Kidney (tissue), 14 donors: ENCODE measurements around the gene PRKCE. TPM values are rescaled to one million over a fixed set of nuclear protein-coding genes. Genes with fewer than 3 reads are reported as not detected.

ENCODE experiments used
- DNase-seq, 5 donors: peaks; one replicate each; pipeline ENCODE4 v3.0.0-alpha.2; 2013 to 2020
- FAIRE-seq: peaks from 2 replicates; lab custom pipeline; 2012; peaks lifted over from hg19 to GRCh38; lab: Jason Lieb, UNC
- H3K27ac ChIP-seq, 2 donors: one replicate each; pipeline ENCODE4 v1.7.0; 2013; ENCODE audit warnings: low read depth in 2 of 2, low read length in 2 of 2, inconsistent platforms in 1 of 2
- H3K27me3 ChIP-seq: one replicate; pipeline ENCODE4 v1.7.1; 2013; ENCODE audit warnings: low read length, inconsistent platforms; ENCODE audit not compliant: control insufficient read depth, insufficient read depth
- H3K36me3 ChIP-seq, 3 donors: one replicate each; pipeline versions ENCODE4 v1.7.0 to v1.7.1; 2013; ENCODE audit warnings: low read length in 3 of 3, control low read depth in 1 of 3, inconsistent platforms in 1 of 3; ENCODE audit not compliant: insufficient read depth in 3 of 3, control insufficient read depth in 2 of 3
- H3K4me1 ChIP-seq, 3 donors: one replicate each; pipeline versions ENCODE4 v1.7.0 to v1.7.1; 2013; ENCODE audit warnings: low read length in 3 of 3, inconsistent platforms in 1 of 3, low read depth in 1 of 3; ENCODE audit not compliant: control insufficient read depth in 2 of 3, insufficient read depth in 2 of 3
- H3K4me3 ChIP-seq, 3 donors: one replicate each; pipeline versions ENCODE4 v1.7.0 to v1.8.1; 2013; ENCODE audit warnings: low read length in 3 of 3, control low read depth in 1 of 3, inconsistent platforms in 1 of 3
- H3K9ac ChIP-seq, 3 donors: one replicate each; pipeline versions ENCODE4 v1.7.0 to v1.7.1; 2013; ENCODE audit warnings: low read length in 3 of 3, control low read depth in 1 of 3, inconsistent platforms in 1 of 3
- H3K9me3 ChIP-seq, 3 donors: one replicate each; pipeline versions ENCODE4 v1.7.0 to v1.7.1; 2013; ENCODE audit warnings: low read length in 3 of 3, control low read depth in 1 of 3, inconsistent platforms in 1 of 3; ENCODE audit not compliant: control insufficient read depth in 2 of 3, insufficient read depth in 1 of 3
- intact Hi-C: fragments of 100-400 bp; cut with DNase I; formaldehyde crosslinking; loops from one replicate; pipeline ENCODE4 v1.11.1; 2022
- polyA plus RNA-seq: library from polyadenylated mRNA; stranded (reverse); fragments of 350-450 nt; fragmentation: Illumina TruSeq; extraction: RNeasy Lipid Tissue Mini Kit (QIAGEN cat#74804); gene quantifications from one replicate; pipeline ENCODE4 v1.2.3, GENCODE V29; 2014; ENCODE audit warnings: low read depth, low replicate concordance; ENCODE audit not compliant: insufficient read depth
- total RNA-seq: library from RNA; stranded (reverse); fragmentation: NEBNext Ultra II Directional; extraction: Animal tissue kit (Norgen Biotek cat#: 25700); gene quantifications from one replicate; pipeline ENCODE4 v1.2.1, GENCODE V29; 2021
- TF ChIP-seq, protein P1 (sequence below): IDR thresholded peaks from 3 replicates; pipeline ENCODE4 v1.5.1; 2012; ENCODE audit warnings: mild to moderate bottlenecking, moderate library complexity, borderline replicate concordance; ENCODE audit not compliant: insufficient read depth; ENCODE audit errors: extremely low read depth
- donor health status: control.
- donor health status: control.
- donor health status: control.
- donor health status: control.
- donor health status: control.
- donor health status: DM: yes; HTN: yes; CAD: no.
- donor health status: Normal renal cell carcinoma (clear cell type).

PRKCE gene
- total and polyA plus RNA-seq, 2 donors from 2014 or later, result 11.1 to 27.3 TPM

DNA sequence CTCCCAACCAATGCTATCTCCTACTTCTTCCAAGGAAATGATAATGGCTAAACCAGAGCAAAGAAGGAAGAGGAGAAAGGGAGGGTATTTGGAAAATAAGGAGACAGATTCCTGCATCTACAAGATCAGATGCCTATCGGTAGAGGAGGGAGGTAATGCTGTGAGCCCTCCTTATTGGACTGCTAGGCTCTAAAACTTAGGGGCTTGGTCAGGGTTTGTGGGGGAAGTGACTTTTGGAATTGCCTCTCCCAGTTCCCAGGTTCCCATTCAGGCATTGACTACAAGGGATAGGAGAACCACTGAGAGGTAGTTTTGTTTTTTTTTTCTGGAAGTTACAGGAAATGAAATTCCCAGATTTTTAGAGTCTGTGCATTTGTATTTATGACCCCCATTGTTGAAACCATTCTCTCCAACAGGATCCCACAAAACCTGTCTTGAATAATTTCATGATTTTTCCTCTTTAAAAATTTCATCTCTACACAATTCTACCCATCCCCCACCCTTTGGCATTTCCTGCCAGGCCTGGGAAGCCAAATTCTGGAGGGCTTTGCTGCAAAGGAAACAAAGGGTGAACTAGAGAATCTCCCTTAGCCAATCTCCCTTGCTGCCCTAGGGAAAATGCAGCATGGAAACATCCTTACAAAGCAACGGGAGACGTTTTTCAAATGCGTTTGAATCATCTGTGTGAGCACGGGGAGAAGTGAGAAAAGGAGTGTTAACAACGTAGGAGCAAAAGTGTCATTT is 363.6 kb downstream of the PRKCE start:
- Histone ChIP-seq H3K9me3 (no peaks in the 10 kb centered on the region), H3K4me1 (peaks cover 0 to 2% (median 0%) of the 10 kb centered on the region in 3 donors), H3K9ac (no peak overlapping the region), H3K4me3 (no peak overlapping the region), H3K27me3 (no peaks in the 10 kb centered on the region), H3K36me3 (peaks cover 0 to 4% (median 0%) of the 10 kb centered on the region in 3 donors), H3K27ac (peak overlapping the region; percentile 20 to 44)
- TF ChIP-seq, protein P1, sequence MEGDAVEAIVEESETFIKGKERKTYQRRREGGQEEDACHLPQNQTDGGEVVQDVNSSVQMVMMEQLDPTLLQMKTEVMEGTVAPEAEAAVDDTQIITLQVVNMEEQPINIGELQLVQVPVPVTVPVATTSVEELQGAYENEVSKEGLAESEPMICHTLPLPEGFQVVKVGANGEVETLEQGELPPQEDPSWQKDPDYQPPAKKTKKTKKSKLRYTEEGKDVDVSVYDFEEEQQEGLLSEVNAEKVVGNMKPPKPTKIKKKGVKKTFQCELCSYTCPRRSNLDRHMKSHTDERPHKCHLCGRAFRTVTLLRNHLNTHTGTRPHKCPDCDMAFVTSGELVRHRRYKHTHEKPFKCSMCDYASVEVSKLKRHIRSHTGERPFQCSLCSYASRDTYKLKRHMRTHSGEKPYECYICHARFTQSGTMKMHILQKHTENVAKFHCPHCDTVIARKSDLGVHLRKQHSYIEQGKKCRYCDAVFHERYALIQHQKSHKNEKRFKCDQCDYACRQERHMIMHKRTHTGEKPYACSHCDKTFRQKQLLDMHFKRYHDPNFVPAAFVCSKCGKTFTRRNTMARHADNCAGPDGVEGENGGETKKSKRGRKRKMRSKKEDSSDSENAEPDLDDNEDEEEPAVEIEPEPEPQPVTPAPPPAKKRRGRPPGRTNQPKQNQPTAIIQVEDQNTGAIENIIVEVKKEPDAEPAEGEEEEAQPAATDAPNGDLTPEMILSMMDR, result no peak
- FAIRE-seq, result no peak
- intact Hi-C loops, result no loop called here
- DNase-seq, result peak in 3 of 5 donors; percentile 29 to 57 (median 41)

DNA sequence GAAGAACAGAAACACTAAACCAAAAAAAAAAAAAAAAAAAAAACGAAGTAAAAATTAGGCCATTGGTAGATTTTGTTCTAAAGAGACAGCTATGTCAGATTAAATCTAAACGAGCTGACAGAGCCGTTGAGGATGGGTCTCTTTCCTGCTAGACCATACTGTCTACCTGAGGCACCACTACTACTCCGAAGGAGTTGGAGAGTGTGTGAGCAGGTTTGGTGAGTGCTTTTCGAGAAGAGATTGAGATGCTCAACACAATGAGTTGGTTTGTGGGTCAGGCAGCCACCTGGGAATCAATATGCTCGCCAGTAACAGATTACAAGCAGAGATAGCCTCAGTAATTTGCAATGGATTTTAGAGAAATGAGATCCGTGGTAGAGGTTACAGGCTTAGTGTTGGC is 364.2 kb downstream of the PRKCE start:
- intact Hi-C loops, result no loop called here
- peak in 1 of 5 donors; percentile 2 for DNase-seq
- H3K9ac ChIP-seq, result no peak overlapping the region
- H3K4me3 ChIP-seq, result no peak overlapping the region
- FAIRE-seq, result no peak
- peak overlapping the region; percentile 11 to 20 for H3K27ac ChIP-seq
- TF ChIP-seq, protein P1, result no peak
- peaks cover 0 to 2% (median 0%) of the 10 kb centered on the region in 3 donors for H3K4me1 ChIP-seq
- H3K36me3 ChIP-seq, result peaks cover 0 to 4% (median 0%) of the 10 kb centered on the region in 3 donors
- H3K9me3 ChIP-seq, result no peaks in the 10 kb centered on the region
- H3K27me3 ChIP-seq, result no peaks in the 10 kb centered on the region

DNA sequence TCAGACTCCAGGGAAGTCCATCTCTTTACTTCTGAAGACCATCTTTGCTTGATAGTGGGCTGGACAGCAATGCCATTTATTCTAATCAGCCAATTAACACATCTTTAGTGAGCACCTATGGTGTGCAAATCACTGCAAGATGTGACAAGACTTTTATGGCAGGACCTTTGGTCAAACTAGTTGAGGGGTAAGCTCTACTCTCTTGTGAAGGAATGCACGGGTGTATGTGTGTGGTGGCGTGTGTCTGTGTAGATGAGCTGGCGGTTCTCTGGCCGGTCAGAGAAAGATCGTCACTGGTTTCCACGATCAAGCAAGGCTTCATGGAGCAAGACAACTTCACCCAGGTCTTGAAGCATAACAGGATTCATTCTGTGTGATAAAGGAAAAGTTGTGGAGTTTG is 364.6 kb downstream of the PRKCE start:
- DNase-seq (peak in 1 of 5 donors; percentile 8), FAIRE-seq (no peak)
- TF ChIP-seq, protein P1, result no peak
- Histone ChIP-seq H3K9ac (no peak overlapping the region), H3K4me3 (no peak overlapping the region), H3K9me3 (no peaks in the 10 kb centered on the region), H3K27ac (peak overlapping the region; percentile 11 to 26), H3K36me3 (peaks cover 0 to 4% (median 0%) of the 10 kb centered on the region in 3 donors), H3K4me1 (peaks cover 0 to 2% (median 0%) of the 10 kb centered on the region in 3 donors), H3K27me3 (no peaks in the 10 kb centered on the region)
- intact Hi-C loops, result no loop called here
